NCI-H146 treated with DMSO at 0.1 percent for 48 hours (cell line): ENCODE measurements around the gene AMTN.
"Not testable (repeated sequence)": the region's sequence is repeated elsewhere in the genome, so short reads cannot be mapped to it uniquely, and the experiment has no call there.

ENCODE experiments used
- DNase-seq: peaks from one replicate; lab custom pipeline; 2025; ENCODE audit not compliant: unreplicated experiment; lab: John Stamatoyannopoulos, UW

The AMTN gene, protein sequence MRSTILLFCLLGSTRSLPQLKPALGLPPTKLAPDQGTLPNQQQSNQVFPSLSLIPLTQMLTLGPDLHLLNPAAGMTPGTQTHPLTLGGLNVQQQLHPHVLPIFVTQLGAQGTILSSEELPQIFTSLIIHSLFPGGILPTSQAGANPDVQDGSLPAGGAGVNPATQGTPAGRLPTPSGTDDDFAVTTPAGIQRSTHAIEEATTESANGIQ

DNA sequence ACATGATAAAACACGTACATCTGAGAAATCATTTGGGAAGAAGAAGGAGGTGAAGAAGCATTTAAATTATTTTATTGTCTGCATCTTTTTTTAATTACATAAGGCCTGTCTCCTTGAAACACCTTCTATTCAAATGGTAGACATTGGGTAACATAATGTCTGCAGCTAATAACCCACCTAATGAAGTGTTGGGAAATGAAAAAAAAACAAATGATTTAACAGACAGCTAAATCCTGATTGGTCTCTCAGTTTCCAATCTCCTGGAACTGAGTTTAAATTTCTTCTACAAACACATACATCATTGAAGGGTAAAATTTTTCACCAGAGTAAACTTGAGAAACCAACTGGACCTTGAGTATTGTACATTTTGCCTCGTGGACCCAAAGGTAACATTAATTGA, at the start of gene AMTN:
TSS of gene AMTN (plus strand) at position 301 of the 400 bp plus-strand sequence. CDS start 209 bp downstream, outside the sequence.
- DNase-seq = no peak

DNA sequence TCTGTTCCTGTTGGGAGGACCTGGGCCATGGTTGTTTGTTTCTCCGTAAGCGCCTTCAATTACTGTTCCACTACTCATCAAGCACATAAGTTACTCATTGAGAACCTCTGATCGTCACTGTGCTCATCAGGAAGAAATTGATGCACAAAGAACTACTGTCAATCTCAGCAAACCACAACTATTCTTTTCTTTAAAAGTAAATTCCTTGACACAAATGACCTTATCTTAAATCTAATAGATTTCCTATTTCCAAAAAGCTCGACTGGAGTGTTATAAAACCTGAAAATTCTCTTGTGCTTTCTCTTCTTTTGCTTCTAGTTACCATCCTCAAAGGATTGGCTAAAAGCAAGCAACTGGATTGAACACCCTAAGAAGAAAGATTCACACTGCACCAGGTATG, 46.5 kb upstream of the AMTN start, which contains the start of gene MUC7:
TSS of gene MUC7 (plus strand) at position 301 of the 400 bp plus-strand sequence. CDS start 1,825 bp downstream, outside the sequence.
- no peak for DNase-seq

- DNase-seq = no peak
Measured at GRCh38 chr4:70473679-70474078, 44.7 kb upstream of the AMTN start.

DNA sequence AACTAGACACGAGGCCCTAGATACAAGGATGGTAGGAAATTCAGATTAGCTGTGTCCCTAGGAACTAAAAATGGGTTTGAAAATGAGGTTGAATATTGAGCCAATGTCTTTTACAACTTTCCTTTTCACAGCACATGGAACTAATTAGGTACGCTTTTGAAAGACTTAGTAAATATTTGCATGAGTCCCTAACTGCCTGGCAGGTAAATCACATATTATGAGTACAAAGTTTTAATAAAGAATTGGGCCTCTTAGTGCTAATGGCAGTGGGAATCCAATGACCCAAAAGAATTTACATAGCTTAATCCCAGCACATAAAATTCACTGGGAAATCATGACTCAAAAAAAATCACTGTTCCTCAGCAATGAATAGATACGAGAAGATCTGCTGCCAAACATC, 29.6 kb upstream of the AMTN start:
- DNase-seq = no peak

- no peak for DNase-seq
Measured at GRCh38 chr4:70496231-70496630, 22.1 kb upstream of the AMTN start.

- DNase-seq = not testable (repeated sequence)
Measured at GRCh38 chr4:70501838-70502237, 16.5 kb upstream of the AMTN start.

GRCh38 chr4:70504733-70505132, 13.6 kb upstream of the AMTN start:
- DNase-seq = peak; percentile 52

GRCh38 chr4:70505151-70505748, 13.1 kb upstream of the AMTN start:
- DNase-seq = peak; percentile 52

GRCh38 chr4:70508801-70509200, 9.6 kb upstream of the AMTN start:
- DNase-seq = no peak

- DNase-seq = no peak
Measured at GRCh38 chr4:70511365-70511764, 7.0 kb upstream of the AMTN start.

GRCh38 chr4:70515367-70516250, 2.8 kb upstream of the AMTN start:
- DNase-seq = no peak

GRCh38 chr4:70518716-70519115, 347 bp downstream of the AMTN start:
- DNase-seq = no peak

DNA sequence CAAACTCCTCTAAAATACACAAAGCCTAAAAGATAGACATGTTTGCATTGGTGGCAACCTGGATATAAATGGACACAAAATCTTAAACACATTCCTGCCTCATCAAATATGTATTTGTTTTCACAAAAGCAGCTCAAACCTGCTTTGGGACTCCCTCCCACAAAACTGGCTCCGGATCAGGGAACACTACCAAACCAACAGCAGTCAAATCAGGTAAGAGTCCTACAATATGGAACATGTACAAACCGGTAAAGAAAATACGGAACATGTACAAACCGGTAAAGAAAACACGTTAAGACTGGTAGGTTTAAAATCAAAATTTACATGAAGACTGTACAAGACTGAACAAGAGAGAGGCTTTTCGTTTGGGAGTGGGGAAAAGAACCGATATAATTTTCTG, 4.3 kb downstream of the AMTN start:
- no peak for DNase-seq

- DNase-seq = no peak
Measured at GRCh38 chr4:70530997-70531396, 12.6 kb downstream of the AMTN start.

GRCh38 chr4:70531981-70532380, 13.6 kb downstream of the AMTN start:
- DNase-seq = no peak

DNA sequence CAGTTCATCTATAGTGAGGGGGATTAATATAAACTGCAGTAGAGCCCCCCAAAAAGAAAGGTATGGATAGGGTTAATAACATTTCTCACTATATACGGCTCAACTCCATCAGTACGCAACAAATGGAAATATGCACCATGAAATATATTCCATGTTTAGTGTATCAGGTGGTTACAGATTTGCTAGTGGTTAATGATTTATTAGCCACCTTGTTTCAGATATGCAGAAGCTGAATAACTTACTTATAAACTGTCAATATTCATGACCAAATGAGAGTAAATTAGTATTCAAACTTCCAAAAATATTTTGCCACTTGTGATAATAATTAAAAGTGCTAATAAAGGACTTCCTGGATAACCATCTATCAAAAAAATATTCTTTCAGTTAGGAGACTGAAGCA, 14.8 kb downstream of the AMTN start:
- no peak for DNase-seq

DNA sequence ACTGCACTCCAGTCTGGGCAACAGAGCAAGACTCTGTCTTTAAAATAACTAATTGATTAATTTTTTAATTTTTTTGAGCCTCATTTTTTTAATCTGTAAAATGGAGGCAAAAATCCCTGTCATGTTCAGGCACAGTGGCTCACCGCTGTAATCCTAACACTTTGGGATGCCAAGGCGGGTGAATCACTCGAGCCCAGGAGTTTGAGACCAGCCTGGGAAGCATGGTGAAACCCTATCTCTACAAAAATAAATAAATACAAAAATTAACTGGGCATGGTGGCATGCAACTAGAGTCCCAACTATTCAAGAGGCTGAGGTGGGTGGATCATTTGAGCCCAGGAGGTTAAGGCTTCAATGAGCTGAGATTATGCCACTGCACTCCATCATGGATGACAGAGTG, 15.4 kb downstream of the AMTN start:
- no peak for DNase-seq

GRCh38 chr4:70534886-70535285, 16.5 kb downstream of the AMTN start:
- DNase-seq = not testable (repeated sequence)

DNA sequence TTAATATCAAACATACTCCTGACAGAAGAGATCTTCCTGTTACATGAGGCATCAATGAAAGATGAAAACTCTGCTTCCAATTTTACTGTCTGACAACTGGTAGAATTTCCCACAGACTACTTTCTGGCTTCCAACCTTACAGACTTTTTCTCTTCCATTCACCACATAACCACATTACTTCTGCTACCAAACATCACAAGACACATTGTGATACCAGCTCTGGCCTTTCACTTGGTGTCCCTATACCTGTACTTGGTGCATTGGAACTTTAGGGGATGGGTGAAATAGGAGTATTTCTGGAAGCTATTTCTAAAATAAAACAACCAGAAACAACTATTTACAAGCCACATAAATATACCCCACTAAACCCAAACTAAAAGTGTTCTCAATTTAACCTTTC, 20.5 kb downstream of the AMTN start:
- no peak for DNase-seq

- no peak for DNase-seq
Measured at GRCh38 chr4:70544279-70544868, 26.0 kb downstream of the AMTN start.

- no peak for DNase-seq
Measured at GRCh38 chr4:70556856-70557255, 38.5 kb downstream of the AMTN start.
